Measurements from ENCODE around the gene NKX1-2.

The NKX1-2 gene

DNA sequence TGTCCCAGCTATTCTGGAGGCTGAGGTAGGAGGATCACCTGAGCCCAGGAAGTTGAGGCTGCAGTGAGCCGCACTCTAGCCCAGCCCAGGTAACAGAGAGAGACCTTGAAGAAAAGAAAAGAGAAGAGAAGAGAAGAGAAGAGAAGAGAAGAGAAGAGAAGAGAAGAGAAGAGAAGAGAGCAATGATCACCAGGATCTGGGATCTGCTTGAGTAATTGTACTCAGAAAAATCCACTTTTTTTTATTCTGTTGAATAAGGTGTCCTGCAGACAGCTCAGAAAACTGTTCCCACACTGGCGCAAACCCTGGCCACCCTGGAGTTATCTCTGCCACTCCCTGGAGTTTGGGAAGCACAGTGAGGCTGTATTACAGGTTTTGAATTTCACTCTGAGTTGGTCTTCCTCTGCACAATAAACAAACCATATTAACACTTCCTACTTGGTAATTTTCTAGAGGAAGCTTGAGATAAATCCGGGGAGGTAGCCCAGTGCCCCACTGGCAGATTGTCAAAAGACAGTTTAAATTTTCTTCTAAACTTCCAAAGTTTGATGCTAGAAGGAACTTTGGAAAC, 21.5 kb downstream of the NKX1-2 start:
- no peaks in the 10 kb centered on the region for H3K79me1 ChIP-seq (ENCODE audit: low read depth, low read length)
- no peak overlapping the region for H3K4me3 ChIP-seq (ENCODE audit: low read length in 2 of 2)
- H3K9me3 ChIP-seq (replicated peaks in 1 of 2; ENCODE audit: control insufficient read depth in 2 of 2, insufficient read depth in 1 of 2, low read depth in 1 of 2, low read length in 2 of 2): no peaks in the 10 kb centered on the region
- no peak overlapping the region for H3K9ac ChIP-seq (ENCODE audit: low read depth, low read length, poor library complexity)
- no CpG with 5 or more reads among the region's 3 CpGs for WGBS, 2 donors (ENCODE audit: extremely low coverage in 2 of 2, insufficient read length in 2 of 2, insufficient replicate concordance in 1 of 2)
- H2AK5ac ChIP-seq (ENCODE audit: low read depth, low read length): no peak overlapping the region
- H4K91ac ChIP-seq (ENCODE audit: low read depth, low read length, poor library complexity): no peak overlapping the region
- no peak overlapping the region for H3K4ac ChIP-seq (ENCODE audit: low read length)
- no peak overlapping the region for H2BK120ac ChIP-seq (ENCODE audit: low read depth, low read length)
- H3K4me1 ChIP-seq (ENCODE audit: control insufficient read depth in 2 of 2, insufficient read depth in 1 of 2, low read depth in 1 of 2, low read length in 2 of 2): no peaks in the 10 kb centered on the region
- H3K27ac ChIP-seq (replicated peaks; ENCODE audit: low read length): no peak overlapping the region
- peaks cover 0 to 38% (median 0%) of the 10 kb centered on the region in 3 experiments for H3K27me3 ChIP-seq (ENCODE audit: control insufficient read depth in 3 of 3, insufficient read depth in 3 of 3, low read depth in 1 of 3, low read length in 3 of 3)
- H3K18ac ChIP-seq (ENCODE audit: low read length): no peak overlapping the region
- H4K8ac ChIP-seq (ENCODE audit: low read depth, low read length): no peak overlapping the region
- DNase-seq (ENCODE audit: low spot score): no peak
- no peak overlapping the region for H2BK12ac ChIP-seq (ENCODE audit: low read length)
- H2AFZ ChIP-seq (ENCODE audit: low read length): no peak overlapping the region
- no peak overlapping the region for H3K14ac ChIP-seq (ENCODE audit: low read length)
- no peak overlapping the region for H3K4me2 ChIP-seq (ENCODE audit: insufficient read depth, low read length, poor library complexity, severe bottlenecking)
- no peak overlapping the region for H3K23ac ChIP-seq (ENCODE audit: low read depth, low read length, poor library complexity)
- H2BK5ac ChIP-seq (ENCODE audit: low read length): no peak overlapping the region
- H2BK15ac ChIP-seq (ENCODE audit: low read length): no peak overlapping the region
- H3K36me3 ChIP-seq (replicated peaks in 1 of 2; ENCODE audit: control insufficient read depth in 2 of 2, insufficient read depth in 2 of 2, low read length in 2 of 2): no peaks in the 10 kb centered on the region

DNA sequence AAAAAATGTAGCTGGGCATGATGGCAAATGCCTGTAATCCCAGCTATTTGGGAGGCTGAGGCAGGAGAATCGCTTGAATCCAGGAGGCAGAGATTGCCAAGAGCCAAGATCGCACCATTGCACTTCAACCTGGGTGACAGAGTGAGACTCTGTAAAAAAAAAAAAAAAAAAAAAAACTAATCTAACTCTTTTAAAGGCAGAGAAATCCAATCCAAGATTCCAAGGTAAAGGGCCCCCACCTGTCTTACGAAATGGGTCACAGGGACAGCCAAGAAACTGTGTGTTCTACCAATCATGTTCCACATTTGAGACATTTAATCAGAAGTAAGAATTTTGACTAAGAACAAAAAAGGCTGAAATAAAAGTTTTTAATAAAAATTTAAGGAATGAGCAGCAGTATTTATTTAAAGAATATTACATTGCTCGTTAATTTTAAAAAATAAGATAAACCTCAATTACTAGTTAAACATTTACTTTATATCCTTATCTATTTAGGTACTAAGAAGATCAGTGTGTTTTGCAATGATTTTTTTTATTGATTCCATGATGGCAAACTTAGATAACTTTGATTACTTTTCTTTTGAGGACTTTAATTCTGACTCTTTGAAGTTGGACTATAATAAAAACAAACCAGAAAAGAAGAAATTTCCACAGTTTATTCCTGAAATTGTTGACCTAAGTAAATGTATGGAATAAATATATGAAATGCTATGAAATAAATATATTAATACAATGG, 24.4 kb downstream of the NKX1-2 start:
- WGBS, 2 donors (ENCODE audit: extremely low coverage in 2 of 2, insufficient read length in 2 of 2, insufficient replicate concordance in 1 of 2): no CpG with 5 or more reads among the region's 4 CpGs
- Histone ChIP-seq H3K18ac (ENCODE audit: low read length) (no peak overlapping the region), H3K4me3 (ENCODE audit: low read length in 2 of 2) (no peak overlapping the region), H3K4me2 (ENCODE audit: insufficient read depth, low read length, poor library complexity, severe bottlenecking) (no peak overlapping the region), H2BK5ac (ENCODE audit: low read length) (no peak overlapping the region), H2BK120ac (ENCODE audit: low read depth, low read length) (no peak overlapping the region), H3K9me3 (replicated peaks in 1 of 2; ENCODE audit: control insufficient read depth in 2 of 2, insufficient read depth in 1 of 2, low read depth in 1 of 2, low read length in 2 of 2) (no peaks in the 10 kb centered on the region), H3K14ac (ENCODE audit: low read length) (no peak overlapping the region), H3K4ac (ENCODE audit: low read length) (no peak overlapping the region), H4K8ac (ENCODE audit: low read depth, low read length) (no peak overlapping the region), H2AK5ac (ENCODE audit: low read depth, low read length) (no peak overlapping the region), H3K23ac (ENCODE audit: low read depth, low read length, poor library complexity) (no peak overlapping the region), H3K9ac (ENCODE audit: low read depth, low read length, poor library complexity) (no peak overlapping the region), H3K36me3 (replicated peaks in 1 of 2; ENCODE audit: control insufficient read depth in 2 of 2, insufficient read depth in 2 of 2, low read length in 2 of 2) (no peaks in the 10 kb centered on the region), H3K79me1 (ENCODE audit: low read depth, low read length) (no peaks in the 10 kb centered on the region), H3K4me1 (ENCODE audit: control insufficient read depth in 2 of 2, insufficient read depth in 1 of 2, low read depth in 1 of 2, low read length in 2 of 2) (no peaks in the 10 kb centered on the region), H3K27me3 (ENCODE audit: control insufficient read depth in 3 of 3, insufficient read depth in 3 of 3, low read depth in 1 of 3, low read length in 3 of 3) (peaks cover 0 to 61% (median 3%) of the 10 kb centered on the region in 3 experiments), H3K27ac (replicated peaks; ENCODE audit: low read length) (no peak overlapping the region), H2BK15ac (ENCODE audit: low read length) (no peak overlapping the region), H2AFZ (ENCODE audit: low read length) (no peak overlapping the region), H4K91ac (ENCODE audit: low read depth, low read length, poor library complexity) (no peak overlapping the region), H2BK12ac (ENCODE audit: low read length) (no peak overlapping the region)
- DNase-seq (ENCODE audit: low spot score): no peak

DNA sequence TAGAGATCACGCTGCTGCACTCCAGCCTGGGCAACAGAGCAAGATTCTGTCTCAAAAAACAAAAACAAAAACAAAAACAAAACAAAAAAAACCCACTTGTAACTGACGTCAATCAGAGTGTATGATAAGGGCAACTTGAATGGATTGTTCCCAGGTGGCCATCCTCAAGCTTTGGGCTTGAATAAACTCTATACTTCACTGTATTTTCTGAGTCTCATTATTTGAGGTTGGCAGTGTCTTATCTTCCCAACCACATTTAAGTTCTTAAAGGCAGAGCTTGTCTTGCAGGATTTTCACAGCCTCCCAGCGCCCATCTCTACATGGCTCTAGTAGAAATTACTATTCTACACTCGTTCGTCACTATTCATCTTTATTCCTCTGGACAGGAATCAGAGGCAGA, 26.0 kb downstream of the NKX1-2 start:
- no peak for DNase-seq (ENCODE audit: low spot score)
- H2BK120ac ChIP-seq (ENCODE audit: low read depth, low read length): no peak overlapping the region
- no peak overlapping the region for H3K14ac ChIP-seq (ENCODE audit: low read length)
- H3K27me3 ChIP-seq (ENCODE audit: control insufficient read depth in 3 of 3, insufficient read depth in 3 of 3, low read depth in 1 of 3, low read length in 3 of 3): peaks cover 0 to 59% (median 12%) of the 10 kb centered on the region in 3 experiments
- H4K91ac ChIP-seq (ENCODE audit: low read depth, low read length, poor library complexity): no peak overlapping the region
- peaks cover 0 to 3% of the 10 kb centered on the region in 2 donors for H3K4me1 ChIP-seq (ENCODE audit: control insufficient read depth in 2 of 2, insufficient read depth in 1 of 2, low read depth in 1 of 2, low read length in 2 of 2)
- no peaks in the 10 kb centered on the region for H3K36me3 ChIP-seq (replicated peaks in 1 of 2; ENCODE audit: control insufficient read depth in 2 of 2, insufficient read depth in 2 of 2, low read length in 2 of 2)
- no peak overlapping the region for H3K9ac ChIP-seq (ENCODE audit: low read depth, low read length, poor library complexity)
- no peak overlapping the region for H3K4me3 ChIP-seq (ENCODE audit: low read length in 2 of 2)
- H2BK5ac ChIP-seq (ENCODE audit: low read length): no peak overlapping the region
- H3K79me1 ChIP-seq (ENCODE audit: low read depth, low read length): no peaks in the 10 kb centered on the region
- H3K4me2 ChIP-seq (ENCODE audit: insufficient read depth, low read length, poor library complexity, severe bottlenecking): no peak overlapping the region
- no peak overlapping the region for H3K18ac ChIP-seq (ENCODE audit: low read length)
- no peaks in the 10 kb centered on the region for H3K9me3 ChIP-seq (replicated peaks in 1 of 2; ENCODE audit: control insufficient read depth in 2 of 2, insufficient read depth in 1 of 2, low read depth in 1 of 2, low read length in 2 of 2)
- no peak overlapping the region for H4K8ac ChIP-seq (ENCODE audit: low read depth, low read length)
- no peak overlapping the region for H3K23ac ChIP-seq (ENCODE audit: low read depth, low read length, poor library complexity)
- no peak overlapping the region for H3K27ac ChIP-seq (replicated peaks; ENCODE audit: low read length)
- no peak overlapping the region for H3K4ac ChIP-seq (ENCODE audit: low read length)
- no peak overlapping the region for H2AFZ ChIP-seq (ENCODE audit: low read length)
- H2AK5ac ChIP-seq (ENCODE audit: low read depth, low read length): no peak overlapping the region
- WGBS, 2 donors (ENCODE audit: extremely low coverage in 2 of 2, insufficient read length in 2 of 2, insufficient replicate concordance in 1 of 2): no CpG with 5 or more reads among the region's 5 CpGs
- no peak overlapping the region for H2BK12ac ChIP-seq (ENCODE audit: low read length)
- H2BK15ac ChIP-seq (ENCODE audit: low read length): no peak overlapping the region

DNA sequence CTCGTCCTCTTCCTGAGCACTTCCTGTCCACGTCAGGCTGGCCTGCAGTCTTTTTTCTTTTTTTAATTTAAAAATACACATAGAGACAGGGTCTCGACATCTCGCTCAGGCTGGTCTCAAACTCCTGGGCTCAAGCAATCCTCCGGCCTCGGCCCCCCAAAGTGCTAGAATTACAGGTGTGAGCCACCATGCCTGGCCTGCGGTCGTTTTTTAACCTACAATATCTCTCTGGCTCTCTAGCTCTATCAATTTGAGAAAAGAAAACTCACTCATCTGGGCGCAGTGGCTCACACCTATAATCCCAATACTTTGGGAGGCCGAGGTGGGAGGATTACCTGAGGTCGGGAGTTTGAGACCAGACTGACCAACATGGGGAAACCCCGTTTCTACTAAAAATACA, 27.1 kb downstream of the NKX1-2 start:
- H2BK5ac ChIP-seq (ENCODE audit: low read length): no peak overlapping the region
- no peak overlapping the region for H3K23ac ChIP-seq (ENCODE audit: low read depth, low read length, poor library complexity)
- no peak for DNase-seq (ENCODE audit: low spot score)
- H2BK15ac ChIP-seq (ENCODE audit: low read length): no peak overlapping the region
- no peaks in the 10 kb centered on the region for H3K36me3 ChIP-seq (replicated peaks in 1 of 2; ENCODE audit: control insufficient read depth in 2 of 2, insufficient read depth in 2 of 2, low read length in 2 of 2)
- WGBS, 2 donors (ENCODE audit: extremely low coverage in 2 of 2, insufficient read length in 2 of 2, insufficient replicate concordance in 1 of 2): no CpG with 5 or more reads among the region's 12 CpGs
- no peak overlapping the region for H3K4ac ChIP-seq (ENCODE audit: low read length)
- no peak overlapping the region for H3K9ac ChIP-seq (ENCODE audit: low read depth, low read length, poor library complexity)
- no peak overlapping the region for H4K91ac ChIP-seq (ENCODE audit: low read depth, low read length, poor library complexity)
- H2BK12ac ChIP-seq (ENCODE audit: low read length): no peak overlapping the region
- no peak overlapping the region for H2AK5ac ChIP-seq (ENCODE audit: low read depth, low read length)
- no peak overlapping the region for H3K4me3 ChIP-seq (ENCODE audit: low read length in 2 of 2)
- no peak overlapping the region for H2BK120ac ChIP-seq (ENCODE audit: low read depth, low read length)
- no peak overlapping the region for H3K18ac ChIP-seq (ENCODE audit: low read length)
- peaks cover under 1 to 3% of the 10 kb centered on the region in 2 donors for H3K4me1 ChIP-seq (ENCODE audit: control insufficient read depth in 2 of 2, insufficient read depth in 1 of 2, low read depth in 1 of 2, low read length in 2 of 2)
- H4K8ac ChIP-seq (ENCODE audit: low read depth, low read length): no peak overlapping the region
- H3K4me2 ChIP-seq (ENCODE audit: insufficient read depth, low read length, poor library complexity, severe bottlenecking): no peak overlapping the region
- H3K14ac ChIP-seq (ENCODE audit: low read length): no peak overlapping the region
- H3K9me3 ChIP-seq (replicated peaks in 1 of 2; ENCODE audit: control insufficient read depth in 2 of 2, insufficient read depth in 1 of 2, low read depth in 1 of 2, low read length in 2 of 2): no peaks in the 10 kb centered on the region
- peaks cover 0 to 48% (median 12%) of the 10 kb centered on the region in 3 experiments for H3K27me3 ChIP-seq (ENCODE audit: control insufficient read depth in 3 of 3, insufficient read depth in 3 of 3, low read depth in 1 of 3, low read length in 3 of 3)
- H2AFZ ChIP-seq (ENCODE audit: low read length): no peak overlapping the region
- H3K27ac ChIP-seq (replicated peaks; ENCODE audit: low read length): no peak overlapping the region
- no peaks in the 10 kb centered on the region for H3K79me1 ChIP-seq (ENCODE audit: low read depth, low read length)

Data from neuronal stem cell (in vitro differentiated cells).